Osteoblast (primary cell): ENCODE measurements around the gene LDHB. TPM values are rescaled to one million over a fixed set of nuclear protein-coding genes. Genes with fewer than 3 reads are reported as not detected.

ENCODE experiments used
- DNase-seq: peaks from one replicate; pipeline ENCODE4 v3.0.0; 2011; ENCODE audit warnings: low spot score, mixed read lengths; ENCODE audit not compliant: insufficient read length; ENCODE audit errors: missing footprints
- H2AFZ ChIP-seq: 2 replicates; pipeline ENCODE4 v1.6.0; 2011; ENCODE audit warnings: mild to moderate bottlenecking, low read length
- H3K27ac ChIP-seq: 2 replicates; pipeline ENCODE4 v1.5.1; 2011; ENCODE audit warnings: mild to moderate bottlenecking, low read depth, low read length, moderate library complexity
- H3K27me3 ChIP-seq: 2 replicates; pipeline ENCODE4 v1.6.0; 2012; ENCODE audit warnings: mild to moderate bottlenecking, control low read depth, inconsistent platforms, low read length, moderate library complexity; ENCODE audit not compliant: insufficient read depth
- H3K36me3 ChIP-seq: 2 replicates; pipeline ENCODE4 v1.5.1; 2011; ENCODE audit warnings: mild to moderate bottlenecking, low read length, control low read depth, moderate library complexity; ENCODE audit not compliant: insufficient read depth
- H3K4me1 ChIP-seq: 2 replicates; pipeline ENCODE4 v1.5.1; 2011; ENCODE audit warnings: mild to moderate bottlenecking, low read length, control low read depth, moderate library complexity; ENCODE audit not compliant: insufficient read depth
- H3K4me2 ChIP-seq: 2 replicates; pipeline ENCODE4 v1.6.0; 2011; ENCODE audit warnings: mild to moderate bottlenecking, low read length; ENCODE audit not compliant: insufficient read depth
- H3K4me3 ChIP-seq: fragments of 200-600 bp; sonication (generic); 3 replicates; pipeline ENCODE4 v1.5.1; 2012; ENCODE audit warnings: mild to moderate bottlenecking, low read length, inconsistent platforms; ENCODE audit not compliant: insufficient read depth
- H3K79me2 ChIP-seq: 2 replicates; pipeline ENCODE4 v1.6.0; 2012; ENCODE audit warnings: mild to moderate bottlenecking, low read length, control low read depth, inconsistent platforms; ENCODE audit not compliant: insufficient read depth
- H3K9me3 ChIP-seq: 2 replicates; pipeline ENCODE4 v1.5.1; 2011; ENCODE audit warnings: low read depth, low read length, control low read depth
- H4K20me1 ChIP-seq: 2 replicates; pipeline ENCODE4 v1.6.0; 2012; ENCODE audit warnings: mild to moderate bottlenecking, low read length, control low read depth; ENCODE audit not compliant: insufficient read depth
- CTCF ChIP-seq: IDR thresholded peaks from 2 replicates; pipeline ENCODE4 v1.5.1; 2011; ENCODE audit warnings: mild to moderate bottlenecking, low read depth, low read length, moderate library complexity; ENCODE audit errors: extremely low read depth
- total RNA-seq: library from RNA; depleted of rRNA; stranded (reverse); fragments of >200 nt; gene quantifications from 2 replicates; pipeline ENCODE4 v1.2.3, GENCODE V29; 2012

Gene LDHB
- total RNA-seq, 1 donor, result 422 TPM

DNA sequence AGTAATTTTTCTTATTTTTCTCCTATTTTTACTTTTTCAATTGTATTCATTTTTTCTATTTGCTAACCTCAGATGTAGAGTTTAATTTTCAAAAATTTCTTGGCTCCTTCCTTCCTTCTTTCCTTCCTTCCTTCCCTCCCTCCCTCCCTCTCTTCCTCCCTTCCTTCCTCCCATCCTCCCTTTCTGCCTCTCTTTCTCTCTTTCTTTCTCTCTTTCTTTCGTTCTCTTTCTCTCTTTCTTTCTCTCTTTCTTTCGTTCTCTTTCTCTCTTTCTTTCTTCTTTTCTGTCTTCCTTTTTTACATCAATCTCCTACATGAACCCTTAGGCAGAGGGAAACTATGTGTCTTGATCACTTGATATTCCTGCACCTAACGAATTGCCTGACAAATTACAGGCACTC is 40.6 kb downstream of the LDHB start:
- no peaks in the 10 kb centered on the region for H3K9me3 ChIP-seq
- no peak overlapping the region for H3K4me2 ChIP-seq
- TF ChIP-seq CTCF, result no peak
- no peak for DNase-seq
- no peaks in the 10 kb centered on the region for H3K36me3 ChIP-seq
- no peaks in the 10 kb centered on the region for H3K27me3 ChIP-seq
- H3K79me2 ChIP-seq, result no peaks in the 10 kb centered on the region
- no peak overlapping the region for H2AFZ ChIP-seq
- no peaks in the 10 kb centered on the region for H3K4me1 ChIP-seq
- no peak overlapping the region for H3K27ac ChIP-seq
- no peaks in the 10 kb centered on the region for H4K20me1 ChIP-seq
- H3K4me3 ChIP-seq, result no peak overlapping the region

GRCh38 chr12:21615431-21615830 is 42.2 kb downstream of the LDHB start:
- TF ChIP-seq CTCF, result no peak

GRCh38 chr12:21614506-21614905 is 43.1 kb downstream of the LDHB start:
- no peaks in the 10 kb centered on the region for H3K27me3 ChIP-seq
- no peaks in the 10 kb centered on the region for H3K36me3 ChIP-seq
- H3K79me2 ChIP-seq, result no peaks in the 10 kb centered on the region
- H3K27ac ChIP-seq, result no peak overlapping the region
- no peak overlapping the region for H3K4me2 ChIP-seq
- H4K20me1 ChIP-seq, result no peaks in the 10 kb centered on the region
- no peaks in the 10 kb centered on the region for H3K4me1 ChIP-seq
- H3K4me3 ChIP-seq, result no peak overlapping the region
- no peak overlapping the region for H2AFZ ChIP-seq
- TF ChIP-seq CTCF, result no peak
- no peaks in the 10 kb centered on the region for H3K9me3 ChIP-seq
- DNase-seq, result no peak

More at GRCh38 chr12:21615431-21615830, 42.2 kb downstream of the LDHB start:
- Histone ChIP-seq H4K20me1 (no peaks in the 10 kb centered on the region), H3K4me2 (no peak overlapping the region), H3K4me1 (no peaks in the 10 kb centered on the region), H3K79me2 (no peaks in the 10 kb centered on the region), H3K27ac (no peak overlapping the region), H3K27me3 (no peaks in the 10 kb centered on the region), H2AFZ (no peak overlapping the region), H3K4me3 (no peak overlapping the region), H3K36me3 (no peaks in the 10 kb centered on the region), H3K9me3 (no peaks in the 10 kb centered on the region)
- no peak for DNase-seq

GRCh38 chr12:21613931-21614330 is 43.7 kb downstream of the LDHB start:
- no peak for DNase-seq
- H3K79me2 ChIP-seq, result no peaks in the 10 kb centered on the region

More at GRCh38 chr12:21613931-21614330, 43.7 kb downstream of the LDHB start:
- no peaks in the 10 kb centered on the region for H3K4me1 ChIP-seq
- H3K4me2 ChIP-seq, result no peak overlapping the region
- H3K36me3 ChIP-seq, result no peaks in the 10 kb centered on the region
- H3K4me3 ChIP-seq, result no peak overlapping the region
- H3K9me3 ChIP-seq, result no peaks in the 10 kb centered on the region
- H2AFZ ChIP-seq, result no peak overlapping the region
- H3K27me3 ChIP-seq, result no peaks in the 10 kb centered on the region
- H4K20me1 ChIP-seq, result no peaks in the 10 kb centered on the region
- H3K27ac ChIP-seq, result no peak overlapping the region
- no peak for TF ChIP-seq CTCF
